Islet of Langerhans (tissue), 1 donor: ENCODE results near the gene USP49.

Source experiments
- FAIRE-seq: peaks from one replicate; lab custom pipeline; 2011; peaks lifted over from hg19 to GRCh38; lab: Jason Lieb, UNC

The USP49 gene

GRCh38 chr6:41927253-41927652, 32.1 kb upstream of the USP49 start:
- no peak for FAIRE-seq

- FAIRE-seq: no peak
These were observed 27.0 kb upstream of the USP49 start for GRCh38 chr6:41922154-41922553.

- FAIRE-seq: no peak
These were observed 26.5 kb upstream of the USP49 start for GRCh38 chr6:41921712-41921998.

- peak; percentile 30 for FAIRE-seq
These were observed 25.9 kb upstream of the USP49 start, which contains the start of the genes BYSL and MED20 for GRCh38 chr6:41920921-41921711. Gene BYSL, plus strand, starts transcription at chr6:41921499. Its CDS starts 64 bp downstream, at chr6:41921563. Gene MED20, minus strand, starts transcription at chr6:41921139. Its CDS starts 121 bp downstream, at chr6:41921018.

GRCh38 chr6:41917528-41917927, 22.4 kb upstream of the USP49 start:
- FAIRE-seq: no peak

- no peak for FAIRE-seq
These were observed 19.8 kb upstream of the USP49 start for GRCh38 chr6:41914869-41915530.

GRCh38 chr6:41914343-41914742, 19.2 kb upstream of the USP49 start:
- no peak for FAIRE-seq

- FAIRE-seq: no peak
These were observed 14.6 kb upstream of the USP49 start for GRCh38 chr6:41909727-41910126.

- FAIRE-seq: no peak
These were observed 6.8 kb upstream of the USP49 start for GRCh38 chr6:41901882-41902519.

- no peak for FAIRE-seq
These were observed 5.7 kb upstream of the USP49 start for GRCh38 chr6:41900861-41901260.

GRCh38 chr6:41896281-41896680, 1.1 kb upstream of the USP49 start:
- no peak for FAIRE-seq

- FAIRE-seq: no peak
These were observed 542 bp downstream of the USP49 start for GRCh38 chr6:41894366-41895299.

- no peak for FAIRE-seq
These were observed 2.1 kb downstream of the USP49 start for GRCh38 chr6:41892921-41893564.

- no peak for FAIRE-seq
These were observed 7.8 kb downstream of the USP49 start for GRCh38 chr6:41887331-41887751.

- no peak for FAIRE-seq
These were observed 9.2 kb downstream of the USP49 start for GRCh38 chr6:41885930-41886329.

- no peak for FAIRE-seq
These were observed 10.2 kb downstream of the USP49 start for GRCh38 chr6:41884957-41885356.

GRCh38 chr6:41881506-41881905, 13.7 kb downstream of the USP49 start:
- no peak for FAIRE-seq

- FAIRE-seq: no peak
These were observed 16.2 kb downstream of the USP49 start for GRCh38 chr6:41878961-41879405.

GRCh38 chr6:41878246-41878645, 16.9 kb downstream of the USP49 start:
- FAIRE-seq: no peak

GRCh38 chr6:41877051-41877680, 18.0 kb downstream of the USP49 start:
- no peak for FAIRE-seq

- FAIRE-seq: no peak
These were observed 20.4 kb downstream of the USP49 start for GRCh38 chr6:41874741-41875140.
